HepG2 (cell line): ENCODE results near the gene DAB1. TPM values are rescaled to one million over a fixed set of nuclear protein-coding genes. Genes with fewer than 3 reads are reported as not detected.

Experiments used
- ATAC-seq: fragments of 200-7000 bp; cut with Tn5 transposase; 3 replicates; pipeline ENCODE4 v1.9.1; 2020; ENCODE audit warnings: mild to moderate bottlenecking, moderate library complexity
- BruUV-seq: library from RNA; stranded (reverse); fragments of 400-500 nt; replicated peaks from 2 replicates; lab custom pipeline; 2021; lab: Mats Ljungman, UMichigan
- CTCF ChIA-PET: fragments of 300-600 bp; formaldehyde crosslinking; extraction: SDS; loops from one replicate; lab custom pipeline; 2021; ENCODE audit warnings: low total read pairs, inconsistent platforms, low intra/inter-chr PET ratio; lab: Yijun Ruan, JAX
- POLR2A ChIA-PET: fragments of 350-600 bp; sonication (Branson Sonifier 250); formaldehyde crosslinking; loops from one replicate; lab custom pipeline; 2020; ENCODE audit warnings: antibody characterized with exemption, inconsistent platforms; lab: Yijun Ruan, JAX
- DNase-seq: peaks from one replicate; pipeline ENCODE4 v3.0.0-alpha.2; 2015; ENCODE audit warnings: low spot score
- FAIRE-seq: peaks from 3 replicates; lab custom pipeline; 2011; peaks lifted over from hg19 to GRCh38; lab: Jason Lieb, UNC
- H2AFZ ChIP-seq: one replicate; pipeline ENCODE4 v1.6.1; 2011; ENCODE audit warnings: low read length, inconsistent platforms
- H3K27ac ChIP-seq: fragments of 300-600 bp; 3 replicates; pipeline ENCODE4 v1.8.0; 2011; ENCODE audit warnings: mixed run types, mild to moderate bottlenecking, mixed read lengths, low read length, inconsistent platforms; ENCODE audit not compliant: insufficient read depth; ENCODE audit errors: extremely low read length
- H3K27me3 ChIP-seq, 2 experiments: fragments of 200-600 bp in 1 of 2; 2 replicates in 1 of 2; 3 replicates in 1 of 2; pipeline versions ENCODE4 v1.6.0 to v1.8.0; 2011; ENCODE audit warnings: low read length in 2 of 2, mild to moderate bottlenecking in 2 of 2, moderate library complexity in 2 of 2, inconsistent platforms in 1 of 2; ENCODE audit not compliant: insufficient read depth in 2 of 2, control insufficient read depth in 1 of 2
- H3K36me3 ChIP-seq, 2 experiments: fragments of 200-600 bp in 1 of 2; replicated peaks in 1 of 2; 2 replicates in 1 of 2; 3 replicates in 1 of 2; pipeline versions ENCODE4 v1.5.1 to v1.8.0; 2011; ENCODE audit warnings: low read length in 2 of 2, inconsistent platforms in 1 of 2; ENCODE audit not compliant: insufficient read depth in 2 of 2, control insufficient read depth in 1 of 2
- H3K4me1 ChIP-seq: 2 replicates; pipeline ENCODE4 v1.5.1; 2012; ENCODE audit warnings: low read length, inconsistent platforms; ENCODE audit not compliant: insufficient read depth
- H3K4me2 ChIP-seq: 2 replicates; pipeline ENCODE4 v1.6.0; 2011; ENCODE audit warnings: low read depth, low read length, inconsistent platforms
- H3K4me3 ChIP-seq, 3 experiments: fragments of 200-600 bp in 1 of 3; sonication (generic), shearing (Covaris generic) in 1 of 3; replicated peaks in 1 of 3; 2 replicates each; pipeline ENCODE4 v1.5.1; 2011 to 2016; ENCODE audit warnings: low read length in 3 of 3, inconsistent platforms in 2 of 3, low read depth in 2 of 3, mild to moderate bottlenecking in 2 of 3, control low read depth in 1 of 3, mixed read lengths in 1 of 3; ENCODE audit not compliant: insufficient read depth in 1 of 3
- H3K79me2 ChIP-seq: one replicate; pipeline ENCODE4 v1.6.1; 2011; ENCODE audit warnings: low read length, inconsistent platforms; ENCODE audit not compliant: insufficient read depth
- H3K9ac ChIP-seq: 2 replicates; pipeline ENCODE4 v1.6.0; 2011; ENCODE audit warnings: mild to moderate bottlenecking, low read depth, low read length, inconsistent platforms; ENCODE audit not compliant: insufficient read depth
- H3K9me3 ChIP-seq: 2 replicates; pipeline ENCODE4 v1.5.1; 2012; ENCODE audit warnings: mild to moderate bottlenecking, low read length
- H4K20me1 ChIP-seq: 2 replicates; pipeline ENCODE4 v1.6.0; 2011; ENCODE audit warnings: inconsistent platforms, mild to moderate bottlenecking, low read length, moderate library complexity; ENCODE audit not compliant: insufficient read depth
- AGO2 ChIP-seq: fragments of 200-400 bp; formaldehyde crosslinking; optimal IDR thresholded peaks from 2 replicates; pipeline ENCODE3; 2017; ENCODE audit warnings: mild to moderate bottlenecking, low read depth, low read length, moderate library complexity
- ARNT ChIP-seq: fragments of 450-650 bp; IDR thresholded peaks from 2 replicates; pipeline ENCODE4 v1.6.1; 2017
- DZIP1 ChIP-seq: sonication (generic); formaldehyde crosslinking; IDR thresholded peaks from 2 replicates; pipeline ENCODE4 v1.5.0; 2020; ENCODE audit warnings: mild to moderate bottlenecking, missing genetic modification reagents
- ERF ChIP-seq: IDR thresholded peaks from 2 replicates; pipeline ENCODE4 v1.6.1; 2018; ENCODE audit warnings: missing biosample characterization, missing genetic modification reagents
- GRHL1 ChIP-seq: sonication (generic); formaldehyde crosslinking; conservative IDR thresholded peaks from 2 replicates; pipeline ENCODE4 v1.8.0; 2022; ENCODE audit warnings: missing genetic modification reagents
- HOMEZ ChIP-seq: IDR thresholded peaks from 2 replicates; pipeline ENCODE4 v1.6.1; 2016; ENCODE audit warnings: low read depth
- JDP2 ChIP-seq: sonication (generic); formaldehyde crosslinking; IDR thresholded peaks from 2 replicates; pipeline ENCODE4 v1.8.1; 2022; ENCODE audit warnings: missing genetic modification reagents, borderline replicate concordance
- NBN ChIP-seq: fragments of 450-650 bp; conservative IDR thresholded peaks from 2 replicates; pipeline ENCODE4 v1.6.1; 2017
- PRDM10 ChIP-seq: sonication (generic); formaldehyde crosslinking; IDR thresholded peaks from 2 replicates; pipeline ENCODE4 v1.4.0; 2020; ENCODE audit warnings: low read depth, missing genetic modification reagents
- RXRA ChIP-seq: sonication (generic); formaldehyde crosslinking; IDR thresholded peaks from 2 replicates; pipeline ENCODE4 v1.5.1; 2020; ENCODE audit warnings: missing genetic modification reagents
- ZMYM2 ChIP-seq: sonication (generic); formaldehyde crosslinking; IDR thresholded peaks from 2 replicates; pipeline ENCODE4 v1.8.0; 2022; ENCODE audit warnings: mild to moderate bottlenecking, missing genetic modification reagents
- ZNF326 ChIP-seq: sonication (generic); formaldehyde crosslinking; IDR thresholded peaks from 2 replicates; pipeline ENCODE4 v1.4.0; 2020; ENCODE audit warnings: missing genetic modification reagents, borderline replicate concordance
- ZNF773 ChIP-seq: sonication (generic); formaldehyde crosslinking; IDR thresholded peaks from 2 replicates; pipeline ENCODE4 v1.4.0; 2020; ENCODE audit warnings: missing genetic modification reagents, borderline replicate concordance
- ZNF883 ChIP-seq: sonication (generic); formaldehyde crosslinking; IDR thresholded peaks from 2 replicates; pipeline ENCODE4 v1.5.1; 2020; ENCODE audit warnings: mild to moderate bottlenecking, missing genetic modification reagents; ENCODE audit errors: not compliant biosample characterization
- WGBS: methylation state at CpG from one replicate; pipeline ENCODE4 v1.1.6; 2017; ENCODE audit warnings: low lambda C conversion rate; 5-methylcytosine and 5-hydroxymethylcytosine counted together
- in situ Hi-C: cut with HindIII; loops from 2 replicates; pipeline ENCODE4 v1.10.0; 2017; ENCODE audit warnings: low pct_unique_long_range_greater_than_20kb; ENCODE audit not compliant: extremely low pct_ligation_motif_present
- intact Hi-C: fragments of 100-400 bp; cut with micrococcal nuclease; formaldehyde crosslinking; loops from one replicate; pipeline ENCODE4 v1.10.0; 2022; ENCODE audit not compliant: unreplicated experiment
- polyA plus RNA-seq, 8 experiments: library from polyadenylated mRNA; depleted of rRNA in 3 of 8; stranded (reverse) in 7 of 8; unstranded in 1 of 8; fragments of >200 nt; fragmentation: Illumina TruSeq in 4 of 8; extraction: Trizol in 4 of 8; gene quantifications; 2 replicates each; pipeline versions ENCODE4 v1.2.1 to v1.2.3, GENCODE V29; 2011 to 2016; ENCODE audit warnings: low read depth in 4 of 8, missing spikeins in 1 of 8, mixed read lengths in 1 of 8; ENCODE audit not compliant: insufficient read depth in 1 of 8
- total RNA-seq, 5 experiments: library from RNA; depleted of rRNA; stranded (reverse); fragments of >200 nt; fragmentation: Illumina TruSeq; extraction: Trizol; gene quantifications; 2 replicates each; pipeline ENCODE4 v1.2.3, GENCODE V29; 2016; ENCODE audit warnings: low read depth in 1 of 5

DAB1 gene
- total and polyA plus RNA-seq, 2 of the 13 experiments (the other 11 are each of a cell fraction or from before 2014, with no cell fraction given) = 0.04 to 0.13 TPM

GRCh38 chr1:57316291-57316690 lies 107.6 kb downstream of the DAB1 start (continued):
- no peak for TF ChIP-seq GRHL1 (CRISPR knock-in tag)
- no peak for TF ChIP-seq AGO2
- TF ChIP-seq ZNF326 = no peak
- no peak for TF ChIP-seq RXRA

- BruUV-seq = no TSS peak
- no peak overlapping the region for H3K4me2 ChIP-seq
- TF ChIP-seq PRDM10 (CRISPR knock-in tag) = no peak
- TF ChIP-seq HOMEZ (CRISPR knock-in tag) = no peak
- TF ChIP-seq ZMYM2 = no peak
- TF ChIP-seq ZNF773 (CRISPR knock-in tag) = no peak
- TF ChIP-seq NBN = no peak
- TF ChIP-seq ZNF883 (CRISPR knock-in tag) = no peak
- TF ChIP-seq ARNT = no peak
- no peak for TF ChIP-seq DZIP1 (CRISPR knock-in tag)
- no peak for TF ChIP-seq JDP2
- no peak for TF ChIP-seq ERF (CRISPR knock-in tag)
- DNase-seq (no peak), FAIRE-seq (no peak), ATAC-seq (no peak)
- no peaks in the 10 kb centered on the region for H3K36me3 ChIP-seq
- intact Hi-C loops (no loop called here), in situ Hi-C loops (no loop called here)
- H3K27me3 ChIP-seq = no peaks in the 10 kb centered on the region
- H3K4me3 ChIP-seq = no peak overlapping the region
- H3K79me2 ChIP-seq = no peaks in the 10 kb centered on the region
- no peak overlapping the region for H3K9ac ChIP-seq
- H3K4me1 ChIP-seq = peaks cover 39% of the 10 kb centered on the region
- 80% methylated on average over 7 of the region's 7 CpGs for WGBS
- H3K9me3 ChIP-seq = no peaks in the 10 kb centered on the region
- no peaks in the 10 kb centered on the region for H4K20me1 ChIP-seq
- POLR2A ChIA-PET = no interaction called here
- H3K27ac ChIP-seq = no peak overlapping the region
- CTCF ChIA-PET = no interaction called here
- no peak overlapping the region for H2AFZ ChIP-seq
These were observed 111.0 kb downstream of the DAB1 start for GRCh38 chr1:57312869-57313268.
